ENCODE results near the gene ZNF638. TPM values are rescaled to one million over a fixed set of nuclear protein-coding genes. Genes with fewer than 3 reads are reported as not detected.

The ZNF638 gene
- total RNA-seq, 4 donors from 2014 or later, result 202 to 286 (median 252) TPM

GRCh38 chr2:71457123-71457915, 125.7 kb downstream of the ZNF638 start:
- Histone ChIP-seq H3K4me3 (no peak overlapping the region), H3K9me3 (peaks cover 0 to under 1% (median 0%) of the 10 kb centered on the region in 4 donors), H3K27ac (no peak overlapping the region), H3K27me3 (peaks cover 0 to 28% of the 10 kb centered on the region in 2 donors), H3K36me3 (no peaks in the 10 kb centered on the region), H3K4me1 (peaks cover 0 to 40% (median 17%) of the 10 kb centered on the region in 4 donors)
- TF ChIP-seq CTCF (IDR thresholded peaks at IDR 0.05) (no peak), EP300 (IDR thresholded peaks at IDR 0.05) (no peak), POLR2A (IDR thresholded peaks at IDR 0.05) (no peak)
- DNase-seq (ENCODE audit: low spot score in 2 of 2), result no peak
- 90 to 92% methylated on average over 9 of the region's 9 CpGs for WGBS, 2 donors

- 84 to 98% methylated on average over 4 of the region's 4 CpGs for WGBS, 2 donors
- Histone ChIP-seq H3K36me3 (no peaks in the 10 kb centered on the region), H3K9me3 (peaks cover 0 to 7% (median 0%) of the 10 kb centered on the region in 4 donors), H3K27me3 (peaks cover 0 to 28% of the 10 kb centered on the region in 2 donors), H3K27ac (peak overlapping the region in 1 of 4 donors; percentile 8), H3K4me1 (peaks cover 0 to 35% (median 17%) of the 10 kb centered on the region in 4 donors), H3K4me3 (no peak overlapping the region)
- no peak for DNase-seq (ENCODE audit: low spot score in 2 of 2)
- no peak for TF ChIP-seq POLR2A (IDR thresholded peaks at IDR 0.05)
- TF ChIP-seq EP300 (IDR thresholded peaks at IDR 0.05), result no peak
- TF ChIP-seq CTCF (IDR thresholded peaks at IDR 0.05), result no peak
Observed at GRCh38 chr2:71457923-71458322, 126.3 kb downstream of the ZNF638 start.

- 55 to 60% methylated on average over 7 of the region's 7 CpGs for WGBS, 2 donors
- Histone ChIP-seq H3K4me3 (no peak overlapping the region), H3K36me3 (no peaks in the 10 kb centered on the region), H3K9me3 (peaks cover 0 to 13% (median 0%) of the 10 kb centered on the region in 4 donors), H3K27ac (peak overlapping the region in 1 of 4 donors; percentile 8), H3K27me3 (peaks cover 0 to 25% of the 10 kb centered on the region in 2 donors), H3K4me1 (peaks cover 0 to 29% (median 12%) of the 10 kb centered on the region in 4 donors)
- DNase-seq (ENCODE audit: low spot score in 2 of 2), result no peak
- TF ChIP-seq CTCF (IDR thresholded peaks at IDR 0.05) (no peak), POLR2A (IDR thresholded peaks at IDR 0.05) (no peak), EP300 (IDR thresholded peaks at IDR 0.05) (no peak)
Observed at GRCh38 chr2:71458413-71459083, 127.0 kb downstream of the ZNF638 start.

- no peaks in the 10 kb centered on the region for H3K36me3 ChIP-seq
- peaks cover 0 to 25% of the 10 kb centered on the region in 2 donors for H3K27me3 ChIP-seq
- TF ChIP-seq CTCF (IDR thresholded peaks at IDR 0.05) (no peak), EP300 (IDR thresholded peaks at IDR 0.05) (no peak), POLR2A (IDR thresholded peaks at IDR 0.05) (no peak)
- peaks cover 0 to 24% (median 6%) of the 10 kb centered on the region in 4 donors for H3K4me1 ChIP-seq
- peaks cover 0 to 13% (median 0%) of the 10 kb centered on the region in 4 donors for H3K9me3 ChIP-seq
- 63 to 69% methylated on average over 2 of the region's 2 CpGs for WGBS, 2 donors
- H3K27ac ChIP-seq, result no peak overlapping the region
- no peak overlapping the region for H3K4me3 ChIP-seq
- no peak for DNase-seq (ENCODE audit: low spot score in 2 of 2)
Observed at GRCh38 chr2:71459084-71459431, 127.5 kb downstream of the ZNF638 start.

- peaks cover 0 to 13% (median 0%) of the 10 kb centered on the region in 4 donors for H3K9me3 ChIP-seq
- no peak for DNase-seq (ENCODE audit: low spot score in 2 of 2)
- 84 to 93% methylated on average over 6 of the region's 6 CpGs for WGBS, 2 donors
Observed at GRCh38 chr2:71460056-71460455, 128.5 kb downstream of the ZNF638 start.

More at GRCh38 chr2:71460056-71460455, 128.5 kb downstream of the ZNF638 start:
- H3K27me3 ChIP-seq, result peaks cover 0 to 22% of the 10 kb centered on the region in 2 donors
- H3K36me3 ChIP-seq, result no peaks in the 10 kb centered on the region
- no peak for TF ChIP-seq POLR2A (IDR thresholded peaks at IDR 0.05)
- TF ChIP-seq CTCF (IDR thresholded peaks at IDR 0.05), result no peak
- no peak for TF ChIP-seq EP300 (IDR thresholded peaks at IDR 0.05)
- no peak overlapping the region for H3K4me3 ChIP-seq
- no peak overlapping the region for H3K27ac ChIP-seq
- H3K4me1 ChIP-seq, result peaks cover 0 to 16% (median 2%) of the 10 kb centered on the region in 4 donors
